GDM1 (cell line): ENCODE data around the gene PDE1A.

ENCODE experiments used
- DNase-seq: peaks from one replicate; lab custom pipeline; 2025; lab: John Stamatoyannopoulos, UW

PDE1A gene

DNA sequence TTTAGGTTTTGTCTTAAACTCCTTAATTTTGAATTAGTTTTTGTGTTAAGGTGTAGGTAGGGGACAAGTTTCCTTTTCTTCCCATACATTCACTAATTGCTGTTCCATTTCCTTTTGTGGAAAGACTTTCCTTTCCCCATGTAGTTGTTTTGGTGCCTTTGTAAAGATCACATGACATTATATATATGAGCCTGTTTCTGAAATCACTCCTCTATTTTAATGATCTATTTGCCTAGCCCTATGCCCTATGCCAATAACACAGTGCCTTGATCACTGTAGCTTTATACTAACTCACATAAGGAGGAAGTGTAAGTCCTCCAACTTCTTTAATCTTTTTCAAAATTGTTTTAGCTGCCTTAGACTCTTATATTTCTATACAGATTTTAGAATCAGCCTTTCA, 229.3 kb downstream of the PDE1A start:
- DNase-seq, result no peak

- no peak for DNase-seq
Observed at GRCh38 chr2:182193291-182193690, 233.5 kb downstream of the PDE1A start.

DNA sequence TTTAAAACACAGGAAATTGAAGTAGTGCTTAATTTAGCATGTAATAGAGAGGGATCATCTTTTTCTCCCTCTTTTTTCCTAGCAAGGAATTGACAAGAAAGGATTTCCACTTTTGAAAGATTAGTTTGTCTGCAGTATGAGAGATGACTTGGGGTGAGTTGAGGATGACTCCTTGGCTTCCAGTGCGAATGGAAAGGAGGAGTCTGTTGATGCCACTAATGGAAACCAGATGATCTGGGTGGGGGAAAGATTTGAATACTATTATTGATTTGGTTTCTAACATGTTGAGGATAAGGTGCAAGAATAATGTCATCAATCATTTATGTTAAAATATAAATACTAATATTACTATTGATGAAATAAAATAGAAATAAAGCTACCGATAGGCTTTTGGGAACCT, 235.8 kb downstream of the PDE1A start:
- no peak for DNase-seq

- DNase-seq, result no peak
Observed at GRCh38 chr2:182187130-182187529, 239.7 kb downstream of the PDE1A start.

GRCh38 chr2:182186132-182186735, 240.6 kb downstream of the PDE1A start:
- DNase-seq, result no peak

- DNase-seq, result no peak
Observed at GRCh38 chr2:182182436-182182835, 244.4 kb downstream of the PDE1A start.

DNA sequence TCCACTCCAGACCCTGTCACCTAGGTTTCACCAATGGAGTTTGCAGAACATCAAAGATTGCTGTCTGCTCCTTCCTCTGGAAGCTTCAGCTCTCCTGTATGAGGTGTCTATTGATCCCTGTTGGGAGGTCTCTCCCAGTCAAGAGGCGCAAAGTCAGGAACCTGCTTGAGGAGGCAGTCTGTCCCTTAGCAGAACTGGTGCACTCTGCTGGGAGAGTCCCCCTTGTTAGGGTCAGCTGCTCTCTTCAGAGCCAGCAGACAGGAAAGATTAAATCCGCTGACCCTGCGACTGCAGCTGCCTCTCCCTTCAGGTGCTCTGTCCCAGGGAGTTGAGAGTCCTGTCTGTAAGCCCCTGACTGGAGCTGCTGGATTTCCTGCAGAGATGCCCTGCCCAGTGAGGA, 245.5 kb downstream of the PDE1A start:
- DNase-seq, result no peak

- no peak for DNase-seq
Observed at GRCh38 chr2:182179176-182179575, 247.7 kb downstream of the PDE1A start.

- no peak for DNase-seq
Observed at GRCh38 chr2:182173944-182174622, 252.8 kb downstream of the PDE1A start.

- no peak for DNase-seq
Observed at GRCh38 chr2:182170341-182170740, 256.5 kb downstream of the PDE1A start.

- no peak for DNase-seq
Observed at GRCh38 chr2:182167882-182168281, 259.0 kb downstream of the PDE1A start.

DNA sequence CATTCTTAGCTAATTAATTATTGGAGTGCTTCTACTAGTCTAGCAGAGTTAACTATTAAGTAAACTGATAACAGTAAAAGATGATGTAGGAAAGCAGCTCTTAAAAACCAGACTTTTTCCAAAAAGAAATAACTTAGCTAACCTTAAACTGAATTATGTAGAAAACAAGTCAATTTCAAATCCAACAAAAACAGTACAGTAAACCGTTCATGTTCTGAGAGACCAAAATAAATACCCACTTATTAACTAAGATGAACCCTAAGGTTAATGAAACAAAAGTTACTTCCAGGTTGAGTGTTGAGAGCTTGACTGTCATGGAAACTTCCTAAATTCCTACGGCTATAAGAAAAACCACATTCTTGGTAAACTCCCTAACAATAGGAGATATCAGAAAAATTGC, 260.0 kb downstream of the PDE1A start:
- DNase-seq, result no peak

- DNase-seq, result no peak
Observed at GRCh38 chr2:182166406-182166805, 260.4 kb downstream of the PDE1A start.

DNA sequence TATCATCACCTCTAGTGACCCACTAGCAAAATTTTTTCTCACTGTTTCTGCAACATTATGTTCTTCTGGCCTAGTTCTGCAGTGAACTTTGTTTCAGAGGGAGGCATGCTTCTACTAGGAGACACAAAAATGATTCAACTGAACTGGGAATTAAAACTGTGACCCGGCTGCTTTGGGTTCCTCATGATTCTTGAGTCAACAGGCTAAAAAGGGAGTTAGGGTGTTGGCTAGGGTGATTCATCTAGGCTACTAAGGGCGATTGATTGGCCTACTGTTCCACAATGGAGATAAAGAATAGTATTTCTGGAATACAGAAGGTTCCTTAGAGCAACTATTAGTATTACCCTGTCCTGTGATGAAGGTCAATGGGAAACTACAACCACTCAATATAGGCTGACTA, 261.6 kb downstream of the PDE1A start:
- DNase-seq, result no peak

DNA sequence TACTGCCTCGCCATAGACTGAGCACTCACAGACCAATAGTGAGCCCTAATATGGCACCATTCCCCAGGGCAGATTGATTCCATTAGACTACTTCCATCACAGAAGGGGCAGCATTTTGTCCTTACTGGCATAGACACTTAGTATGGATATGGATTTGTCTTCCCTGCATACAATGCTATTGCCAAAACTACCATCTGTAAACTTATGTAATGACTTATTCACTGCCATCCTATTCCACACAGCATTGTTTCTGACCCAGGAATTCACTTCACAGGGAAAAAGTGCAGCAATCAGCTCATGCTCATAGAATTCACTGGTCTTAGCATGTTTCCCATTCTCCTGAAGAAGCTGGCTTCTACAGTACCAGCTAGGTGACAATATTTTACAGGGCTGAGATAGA, 262.1 kb downstream of the PDE1A start:
- no peak for DNase-seq

- no peak for DNase-seq
Observed at GRCh38 chr2:182163878-182164277, 263.0 kb downstream of the PDE1A start.

DNA sequence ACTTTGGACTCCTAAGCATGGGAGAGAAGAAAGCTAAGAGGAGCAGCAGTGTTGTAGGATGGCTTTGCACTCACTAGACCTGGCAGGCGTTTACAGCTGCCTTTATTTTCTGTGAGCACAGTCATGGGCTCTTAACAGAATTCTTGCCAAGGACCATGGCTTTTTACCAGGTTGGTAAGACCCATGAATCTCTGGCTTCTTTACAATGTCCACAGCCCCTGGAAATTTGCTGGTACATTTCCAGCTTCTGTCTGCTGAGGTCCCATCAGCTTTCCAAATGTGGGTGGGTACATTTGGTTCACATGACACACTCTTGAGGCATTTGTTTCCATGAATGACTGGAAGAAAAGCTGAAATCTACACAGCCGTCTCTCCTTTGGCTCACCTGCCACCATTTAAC, 278.5 kb downstream of the PDE1A start:
- DNase-seq, result no peak

DNA sequence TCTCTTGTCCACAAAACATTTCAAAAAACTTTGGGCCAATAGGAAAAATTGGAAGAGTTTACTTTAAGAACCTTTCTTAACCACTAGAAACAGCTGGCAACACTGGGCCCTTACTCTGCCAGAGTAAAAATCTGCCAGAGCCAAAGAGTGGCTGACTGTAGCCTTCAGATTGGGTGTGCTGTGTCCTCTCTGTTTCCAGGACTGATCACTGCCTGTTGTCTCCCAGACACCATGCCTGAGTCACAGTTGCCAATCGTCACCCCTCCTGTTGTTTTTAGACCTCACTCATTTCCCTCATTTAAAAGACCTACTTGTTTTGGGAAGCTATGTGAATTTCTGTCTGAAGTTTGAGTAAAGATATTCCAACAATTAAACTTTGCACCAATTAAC, 282.1 kb downstream of the PDE1A start:
- DNase-seq, result no peak

- no peak for DNase-seq
Observed at GRCh38 chr2:182144041-182144775, 282.6 kb downstream of the PDE1A start.

GRCh38 chr2:182142062-182142461, 284.8 kb downstream of the PDE1A start:
- no peak for DNase-seq

DNA sequence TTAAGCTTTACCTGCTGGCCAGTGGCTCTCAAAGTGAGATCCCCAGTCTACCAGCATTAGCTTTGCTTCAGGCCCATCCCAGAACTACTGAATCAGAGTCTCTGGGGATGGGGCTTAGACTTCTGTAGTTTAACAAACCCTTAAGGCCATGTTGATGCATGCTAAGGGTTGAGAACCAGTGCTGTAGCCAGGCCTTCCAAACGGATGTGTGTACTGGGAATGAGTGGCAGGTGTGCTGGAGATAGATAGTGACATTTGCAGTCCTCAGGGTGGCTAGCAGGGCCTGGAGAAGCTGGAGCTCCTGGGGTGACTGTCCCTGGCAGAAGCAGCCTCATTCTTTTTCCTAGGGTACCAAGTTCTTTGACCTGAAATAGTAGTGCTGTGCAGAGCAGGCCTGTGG, 292.6 kb downstream of the PDE1A start:
- DNase-seq, result no peak

GRCh38 chr2:182133195-182133891, 293.5 kb downstream of the PDE1A start:
- DNase-seq, result no peak

- DNase-seq, result no peak
Observed at GRCh38 chr2:182132605-182133004, 294.2 kb downstream of the PDE1A start.
